Heart left ventricle (tissue), 13 donors: Measurements from ENCODE around the gene BDP1.

Source experiments
- CTCF ChIP-seq, 12 donors: fragments of 200-600 bp; sonication (generic) in 4 of 12; IDR thresholded peaks; one replicate each; pipeline versions ENCODE4 v1.5.0 to v1.8.0; 2018 to 2022; ENCODE audit warnings: antibody characterized with exemption in 12 of 12, mild to moderate bottlenecking in 5 of 12
- POLR2A ChIP-seq, 2 donors: fragments of 450-650 bp; IDR thresholded peaks; one replicate each; pipeline ENCODE4 v1.6.1; 2017; ENCODE audit warnings: antibody characterized with exemption in 2 of 2, mild to moderate bottlenecking in 2 of 2, moderate library complexity in 2 of 2
- donor health status: ischemic (EF 13 %, LVEDD 7.1; RV severe dilation, severe dysfunction).
- donor health status: DM: no; HTN: yes; CAD: no.
- donor health status: DM: no; HTN: no; CAD: no.
- donor health status: ischemic (EF 25% LVEDD 6.9; RV normal size, moderate dysfunction).
- donor health status: ischemic (EF 25% LVEDD 5.7; RV mildly dilated, moderate dysfunction).
- donor health status: ischemic (EF 35%, LVEDD 5.7; RV mildly dilated, moderate dysfunction).
- donor health status: nonischemic (EF 11% LVEDD 7.7; RV severe dilation, severe dysfunction).
- donor health status: DM: yes; HTN: yes; CAD: no.
- donor health status: PGD.
- donor health status: ischemic (EF 29% LVEDD 5.4; RV normal size, mild dysfunction).
- donor health status: nonischemic (EF 23%, LVEDD 6.1; RV moderate dilation, normal function).

GRCh38 chr5:71537687-71538086 lies 82.2 kb downstream of the BDP1 start:
- no peak for TF ChIP-seq CTCF (IDR thresholded peaks at IDR 0.05)
- no peak for TF ChIP-seq POLR2A (IDR thresholded peaks at IDR 0.05)
